IMR-90 (cell line): ENCODE data around the gene MUSTN1. TPM values are rescaled to one million over a fixed set of nuclear protein-coding genes. Genes with fewer than 3 reads are reported as not detected.

Experiments used
- ATAC-seq: fragments of 200-7000 bp; cut with Tn5 transposase; 2 replicates; pipeline ENCODE4 v1.9.1; 2020; ENCODE audit warnings: low read depth, mild to moderate bottlenecking, moderate library complexity
- BruUV-seq: library from RNA; stranded (reverse); fragments of 400-500 nt; replicated peaks from 2 replicates; lab custom pipeline; 2021; lab: Mats Ljungman, UMichigan
- CTCF ChIA-PET: fragments of 300-600 bp; formaldehyde crosslinking; extraction: SDS; loops from one replicate; lab custom pipeline; 2021; ENCODE audit warnings: antibody characterized with exemption; lab: Yijun Ruan, JAX
- POLR2A ChIA-PET: fragments of 300-600 bp; sonication (Branson Sonifier 250); formaldehyde crosslinking; loops from one replicate; lab custom pipeline; 2022; ENCODE audit warnings: antibody characterized with exemption; ENCODE audit not compliant: unreplicated experiment; lab: Charles Lee
- DNase-seq: peaks from one replicate; pipeline ENCODE4 v3.0.0; 2013
- H2AFZ ChIP-seq: replicated peaks from 2 replicates; pipeline ENCODE3; 2013; ENCODE audit warnings: low read length, mild to moderate bottlenecking; ENCODE audit not compliant: poor library complexity
- H2AK5ac ChIP-seq: 2 replicates; pipeline ENCODE4 v1.6.1; 2013; ENCODE audit warnings: low read depth, low read length, inconsistent platforms
- H2AK9ac ChIP-seq: replicated peaks from 2 replicates; pipeline ENCODE3; 2013; ENCODE audit warnings: mild to moderate bottlenecking, low read depth, low read length, moderate library complexity; ENCODE audit not compliant: poor library complexity
- H2BK120ac ChIP-seq: 2 replicates; pipeline ENCODE4 v1.6.1; 2013; ENCODE audit warnings: low read depth, low read length, inconsistent platforms
- H2BK15ac ChIP-seq: 3 replicates; pipeline ENCODE4 v1.6.1; 2013; ENCODE audit warnings: low read depth, low read length, inconsistent platforms
- H2BK20ac ChIP-seq: 2 replicates; pipeline ENCODE4 v1.6.1; 2013; ENCODE audit warnings: low read depth, mild to moderate bottlenecking, inconsistent platforms, low read length, moderate library complexity
- H2BK5ac ChIP-seq: 2 replicates; pipeline ENCODE4 v1.6.1; 2013; ENCODE audit warnings: mild to moderate bottlenecking, low read depth, low read length, inconsistent platforms; ENCODE audit not compliant: poor library complexity, severe bottlenecking
- H3K14ac ChIP-seq: replicated peaks from 2 replicates; pipeline ENCODE4 v1.6.1; 2013; ENCODE audit warnings: low read depth, low read length, inconsistent platforms
- H3K18ac ChIP-seq: 2 replicates; pipeline ENCODE4 v1.6.1; 2013; ENCODE audit warnings: low read depth, low read length, control low read depth
- H3K23ac ChIP-seq: 2 replicates; pipeline ENCODE4 v1.6.1; 2013; ENCODE audit warnings: low read depth, low read length, inconsistent platforms
- H3K27ac ChIP-seq: 2 replicates; pipeline ENCODE4 v1.5.1; 2013; ENCODE audit warnings: mild to moderate bottlenecking, control low read depth, low read length; ENCODE audit not compliant: insufficient read depth
- H3K27me3 ChIP-seq: 2 replicates; pipeline ENCODE4 v1.6.1; 2013; ENCODE audit warnings: low read length; ENCODE audit not compliant: control insufficient read depth, insufficient read depth
- H3K36me3 ChIP-seq: 2 replicates; pipeline ENCODE4 v1.6.1; 2013; ENCODE audit warnings: low read length, mixed read lengths; ENCODE audit not compliant: control insufficient read depth, insufficient read depth
- H3K4ac ChIP-seq: 2 replicates; pipeline ENCODE4 v1.6.1; 2013; ENCODE audit warnings: low read depth, low read length, inconsistent platforms
- H3K4me1 ChIP-seq: 2 replicates; pipeline ENCODE4 v1.6.1; 2013; ENCODE audit warnings: low read length, mixed read lengths; ENCODE audit not compliant: control insufficient read depth, insufficient read depth
- H3K4me2 ChIP-seq: 2 replicates; pipeline ENCODE4 v1.6.1; 2013; ENCODE audit warnings: low read depth, mild to moderate bottlenecking, control low read depth, low read length, moderate library complexity
- H3K4me3 ChIP-seq: 2 replicates; pipeline ENCODE4 v1.5.1; 2013; ENCODE audit warnings: low read depth, mild to moderate bottlenecking, control low read depth, low read length, moderate library complexity; ENCODE audit not compliant: insufficient read depth
- H3K56ac ChIP-seq: 2 replicates; pipeline ENCODE4 v1.6.1; 2013; ENCODE audit warnings: low read length, inconsistent platforms; ENCODE audit not compliant: insufficient read depth; ENCODE audit errors: extremely low read depth
- H3K79me1 ChIP-seq, 2 experiments: 2 replicates each; pipeline ENCODE4 v1.6.1; 2013; ENCODE audit warnings: low read length in 2 of 2, inconsistent platforms in 1 of 2, low read depth in 1 of 2
- H3K9ac ChIP-seq: 2 replicates; pipeline ENCODE4 v1.6.1; 2013; ENCODE audit warnings: low read depth, low read length, control low read depth
- H3K9me1 ChIP-seq: 2 replicates; pipeline ENCODE4 v1.6.1; 2013; ENCODE audit warnings: low read length, inconsistent platforms; ENCODE audit not compliant: insufficient read depth
- H3K9me3 ChIP-seq: 2 replicates; pipeline ENCODE4 v1.6.1; 2013; ENCODE audit warnings: low read length; ENCODE audit not compliant: control insufficient read depth, insufficient read depth
- H4K20me1 ChIP-seq: 2 replicates; pipeline ENCODE4 v1.6.1; 2013; ENCODE audit warnings: low read length, inconsistent platforms; ENCODE audit not compliant: insufficient read depth
- H4K5ac ChIP-seq: 2 replicates; pipeline ENCODE4 v1.6.1; 2013; ENCODE audit warnings: mild to moderate bottlenecking, low read depth, low read length, control low read depth
- H4K8ac ChIP-seq, 2 experiments: 2 replicates each; pipeline ENCODE4 v1.6.1; 2013; ENCODE audit warnings: low read depth in 2 of 2, low read length in 2 of 2, control low read depth in 1 of 2, inconsistent platforms in 1 of 2
- H4K91ac ChIP-seq: 2 replicates; pipeline ENCODE4 v1.6.1; 2013; ENCODE audit warnings: low read depth, low read length, inconsistent platforms; ENCODE audit not compliant: insufficient read depth
- BHLHE40 ChIP-seq: fragments of 150-350 bp; IDR thresholded peaks from 2 replicates; pipeline ENCODE4 v1.6.1; 2016; ENCODE audit warnings: mild to moderate bottlenecking, low read depth, low read length
- SMC3 ChIP-seq: fragments of 150-350 bp; IDR thresholded peaks from 2 replicates; pipeline ENCODE4 v1.6.1; 2016; ENCODE audit warnings: low read depth, mild to moderate bottlenecking, antibody characterized with exemption, low read length, moderate library complexity
- WGBS, 2 experiments: methylation state at CpG; one replicate each; pipeline versions ENCODE4 v1.1.5 to v1.1.7; 2013; ENCODE audit warnings: missing lambda C conversion rate in 2 of 2; ENCODE audit not compliant: insufficient read length in 1 of 2; ENCODE audit errors: extremely low coverage in 2 of 2; 5-methylcytosine and 5-hydroxymethylcytosine counted together
- dilution Hi-C: fragments of 300-500 bp; cut with HindIII; formaldehyde crosslinking; loops from one replicate; pipeline ENCODE4 v1.14.3; 2018; ENCODE audit warnings: low sequenced_read_pairs; ENCODE audit not compliant: unreplicated experiment
- in situ Hi-C: fragments of 300-500 bp; cut with MboI; formaldehyde crosslinking; loops from 3 replicates; pipeline ENCODE4 v1.14.3; 2019; ENCODE audit warnings: low sequenced_read_pairs, inconsistent platforms, mixed read lengths
- intact Hi-C: fragments of 100-400 bp; cut with micrococcal nuclease; formaldehyde crosslinking; loops from 2 replicates; pipeline ENCODE4 v1.10.0; 2022
- polyA plus RNA-seq, 3 experiments: library from polyadenylated mRNA; depleted of rRNA; stranded (reverse); fragments of >200 nt; gene quantifications; 2 replicates each; pipeline ENCODE4 v1.2.3, GENCODE V29; 2012; ENCODE audit warnings: low replicate concordance in 1 of 3
- total RNA-seq: library from RNA; depleted of rRNA; stranded (reverse); fragments of >200 nt; gene quantifications from 2 replicates; pipeline ENCODE4 v1.2.3, GENCODE V29; 2012
- TF ChIP-seq, protein P1 (sequence below): conservative IDR thresholded peaks from 2 replicates; pipeline ENCODE4 v1.5.1; 2012; ENCODE audit warnings: mild to moderate bottlenecking, low read depth, low read length, improper control_type of control experiment

The MUSTN1 gene
- total and polyA plus RNA-seq, 2 of the 4 experiments (the other 2 are of a cell fraction) = not detected

DNA sequence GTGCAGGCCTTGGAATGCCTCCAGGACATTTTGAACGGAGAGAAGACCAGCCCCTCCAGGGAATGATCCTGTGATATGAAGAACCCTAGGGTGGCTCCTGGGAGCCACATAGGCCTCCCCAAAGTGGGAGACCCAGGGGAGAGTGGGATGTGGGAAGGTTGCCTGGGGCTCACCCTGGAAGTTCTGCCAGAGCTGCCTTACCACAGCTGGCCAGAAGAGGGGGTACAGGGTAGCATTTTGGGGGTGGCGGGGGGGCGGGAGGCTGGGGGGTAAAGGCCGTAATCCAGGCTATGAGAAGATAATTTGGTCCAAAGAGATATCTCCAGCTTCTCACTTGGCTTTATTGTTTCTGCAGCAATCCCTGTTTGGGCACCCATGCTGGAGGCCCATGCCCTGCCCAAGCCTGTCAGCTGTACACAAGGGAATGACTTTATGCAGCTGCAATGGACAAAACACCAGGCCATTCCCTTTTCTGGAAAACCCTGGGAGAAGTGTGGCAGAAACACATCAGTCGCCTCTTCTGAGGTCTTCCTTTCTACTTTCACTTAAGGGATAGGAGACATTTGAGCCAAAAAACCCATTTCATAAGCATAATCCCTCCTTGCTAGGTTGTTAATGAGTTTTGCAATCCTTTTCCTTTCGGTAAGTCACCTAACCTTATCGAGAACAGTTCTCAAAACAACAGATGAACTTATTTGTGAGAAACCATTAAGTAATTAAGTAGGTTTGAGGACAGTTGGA is 11.0 kb upstream of the MUSTN1 start:
- no peak overlapping the region for H3K18ac ChIP-seq
- H2BK120ac ChIP-seq = no peak overlapping the region
- H3K27ac ChIP-seq = no peak overlapping the region
- DNase-seq (no peak), ATAC-seq (peak; percentile 41; the same call in 1 of the 2 replicates)
- no peaks in the 10 kb centered on the region; a peak in 1 of 4 replicates for H3K79me1 ChIP-seq
- no peak overlapping the region for H2AK5ac ChIP-seq
- no peak overlapping the region for H4K91ac ChIP-seq
- H2BK5ac ChIP-seq = no peak overlapping the region
- no peak overlapping the region for H2AFZ ChIP-seq
- no peak overlapping the region for H4K5ac ChIP-seq
- H3K14ac ChIP-seq = no peak overlapping the region
- dilution Hi-C loops = no loop called here
- no peak overlapping the region for H3K4me3 ChIP-seq
- TF ChIP-seq, protein P1, sequence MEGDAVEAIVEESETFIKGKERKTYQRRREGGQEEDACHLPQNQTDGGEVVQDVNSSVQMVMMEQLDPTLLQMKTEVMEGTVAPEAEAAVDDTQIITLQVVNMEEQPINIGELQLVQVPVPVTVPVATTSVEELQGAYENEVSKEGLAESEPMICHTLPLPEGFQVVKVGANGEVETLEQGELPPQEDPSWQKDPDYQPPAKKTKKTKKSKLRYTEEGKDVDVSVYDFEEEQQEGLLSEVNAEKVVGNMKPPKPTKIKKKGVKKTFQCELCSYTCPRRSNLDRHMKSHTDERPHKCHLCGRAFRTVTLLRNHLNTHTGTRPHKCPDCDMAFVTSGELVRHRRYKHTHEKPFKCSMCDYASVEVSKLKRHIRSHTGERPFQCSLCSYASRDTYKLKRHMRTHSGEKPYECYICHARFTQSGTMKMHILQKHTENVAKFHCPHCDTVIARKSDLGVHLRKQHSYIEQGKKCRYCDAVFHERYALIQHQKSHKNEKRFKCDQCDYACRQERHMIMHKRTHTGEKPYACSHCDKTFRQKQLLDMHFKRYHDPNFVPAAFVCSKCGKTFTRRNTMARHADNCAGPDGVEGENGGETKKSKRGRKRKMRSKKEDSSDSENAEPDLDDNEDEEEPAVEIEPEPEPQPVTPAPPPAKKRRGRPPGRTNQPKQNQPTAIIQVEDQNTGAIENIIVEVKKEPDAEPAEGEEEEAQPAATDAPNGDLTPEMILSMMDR = peak; percentile 23; the same call in 1 of the 2 replicates
- TF ChIP-seq BHLHE40 = no peak
- 0 out of 2 replicates have a peak, but pooled peaks have one; percentile 7 for TF ChIP-seq SMC3
- no peak overlapping the region for H3K4ac ChIP-seq
- in situ Hi-C loops = no loop called here
- no peak overlapping the region for H2BK20ac ChIP-seq
- WGBS, 2 experiments = no CpG with 5 or more reads among the region's 7 CpGs
- no peak overlapping the region for H3K4me2 ChIP-seq
- peaks cover 9% of the 10 kb centered on the region; the same call in 1 of the 2 replicates for H3K4me1 ChIP-seq
- H3K9me1 ChIP-seq = peaks cover 4% of the 10 kb centered on the region; the same call in 1 of the 2 replicates
- no peak overlapping the region for H2AK9ac ChIP-seq
- H4K20me1 ChIP-seq = no peaks in the 10 kb centered on the region; the same call in 1 of the 2 replicates
- no peak overlapping the region for H3K56ac ChIP-seq
- CTCF ChIA-PET = interaction anchor here (0.5 to 0.7 kb wide), 2 partner anchors 138 to 237 kb away, joined by 3 read pairs; no protein-coding TSS in a partner anchor
- no peak overlapping the region for H4K8ac ChIP-seq
- no peak overlapping the region for H2BK15ac ChIP-seq
- H3K9ac ChIP-seq = no peak overlapping the region
- H3K27me3 ChIP-seq = no peaks in the 10 kb centered on the region
- no peaks in the 10 kb centered on the region for H3K9me3 ChIP-seq
- no peak overlapping the region for H3K23ac ChIP-seq
- peaks cover 19% of the 10 kb centered on the region for H3K36me3 ChIP-seq
- intact Hi-C loops = no loop called here
- POLR2A ChIA-PET = no interaction called here
- BruUV-seq = no TSS peak
